OCI-LY7 (cell line): Measurements from ENCODE around the gene TNN. TPM values are rescaled to one million over a fixed set of nuclear protein-coding genes. Genes with fewer than 3 reads are reported as not detected.

ENCODE experiments used
- small RNA-seq: library from RNA; depleted of rRNA; stranded (forward); fragments of <200 nt; gene quantifications from one replicate; pipeline ENCODE3, GENCODE V24; 2014
- total RNA-seq, 2 experiments: library from RNA; depleted of rRNA in 1 of 2; stranded (reverse); fragments of >200 nt in 1 of 2; shearing (Covaris generic) in 1 of 2; gene quantifications; 2 replicates each; pipeline ENCODE4 v1.2.3, GENCODE V29; 2014 to 2022

The TNN gene
- total RNA-seq, 2 experiments from 2014 or later, result not detected

Small RNAs within 50 kb of the gene (small RNA-seq; reads per million reads assigned to genes)
- gene RF00019, result not detected

Other genes starting within 250 kb of the TNN start
- gene CACYBP, start 67.9 kb upstream of the TNN start, total RNA-seq (2014; rRNA removed; shearing (Covaris generic)), result 473 and 1,119 TPM in 2 replicates
- 332 and 343 TPM in 2 replicates for gene CACYBP, start 67.9 kb upstream of the TNN start, total RNA-seq (2022)
- 35.5 and 43.7 TPM in 2 replicates for gene MRPS14, start 44.4 kb upstream of the TNN start, total RNA-seq (2014; rRNA removed; shearing (Covaris generic))
- gene MRPS14, start 44.4 kb upstream of the TNN start, total RNA-seq (2022), result 47.1 and 49.6 TPM in 2 replicates
- gene KIAA0040, start 124.9 kb downstream of the TNN start, total RNA-seq (2014; rRNA removed; shearing (Covaris generic)), result 54.7 and 57.9 TPM in 2 replicates
- 50.2 and 61.1 TPM in 2 replicates for gene KIAA0040, start 124.9 kb downstream of the TNN start, total RNA-seq (2022)